DOHH2 (cell line): ENCODE measurements around the gene MIAT.
A peak's percentile ranks its signal among the peaks of the same experiment; 100 is the strongest.

ENCODE experiments used
- CTCF ChIP-seq: fragments of 200-600 bp; sonication (generic); IDR thresholded peaks from one replicate; pipeline ENCODE4 v1.5.1; 2014; ENCODE audit warnings: antibody characterized with exemption, mild to moderate bottlenecking, low read depth, low read length; ENCODE audit not compliant: poor library complexity, severe bottlenecking
- EZH2phosphoT487 ChIP-seq: fragments of 200-600 bp; sonication (generic); IDR thresholded peaks from 2 replicates; pipeline ENCODE4 v1.6.1; 2017; ENCODE audit warnings: borderline replicate concordance, mild to moderate bottlenecking, antibody characterized with exemption, low read length, moderate library complexity, mixed read lengths

DNA sequence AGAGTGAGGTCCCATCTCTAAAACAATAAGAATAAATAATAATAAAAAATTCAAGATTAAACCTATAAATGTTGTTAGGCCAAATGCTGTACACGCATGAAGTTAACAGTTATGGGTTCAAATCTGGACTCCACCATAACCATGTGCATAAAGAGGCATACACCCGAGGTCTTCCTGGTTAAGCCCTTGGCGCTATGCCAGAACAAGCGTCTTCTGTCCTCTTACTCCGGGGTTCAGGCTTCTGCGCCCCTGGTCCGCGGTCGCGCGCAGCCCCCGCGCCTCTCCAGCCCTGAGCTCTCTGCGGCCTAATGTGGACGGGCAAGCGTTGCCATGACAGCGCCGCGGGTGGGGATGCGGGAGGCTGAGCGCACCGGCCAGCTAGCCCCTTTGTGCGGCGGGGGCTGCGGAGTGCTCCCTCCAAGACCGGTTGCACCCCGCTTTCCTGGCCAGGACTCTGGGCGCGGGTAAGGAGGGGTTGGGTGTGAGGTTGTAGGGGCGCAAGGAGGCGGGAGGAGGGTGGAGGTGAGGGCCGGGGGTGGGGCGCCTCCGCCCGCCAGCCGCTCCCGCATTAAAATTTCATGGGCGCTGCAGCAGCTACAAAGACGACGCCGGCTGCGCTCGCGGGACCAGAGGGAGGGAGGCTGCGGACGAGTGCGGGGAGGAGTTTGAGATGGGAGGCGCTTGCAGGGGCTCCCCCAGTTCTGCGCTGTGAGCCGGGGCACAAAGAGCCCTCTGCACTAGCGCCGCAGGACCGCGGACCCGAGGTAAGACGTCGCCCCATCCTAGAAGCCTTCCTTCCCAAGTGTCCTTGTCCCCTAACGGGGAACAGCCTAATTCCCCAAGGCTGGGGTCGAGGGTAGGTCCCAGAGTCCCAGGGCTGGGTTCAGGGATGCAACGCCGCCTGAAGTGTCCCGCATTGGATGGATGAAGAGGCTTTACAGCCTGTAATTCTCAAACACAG, at the start of gene MIAT:
- TF ChIP-seq CTCF (no peak), EZH2phosphoT487 (peak; percentile 64; the same call in 1 of the 2 replicates)
